Measurements from ENCODE around the gene NAB2.

DNA sequence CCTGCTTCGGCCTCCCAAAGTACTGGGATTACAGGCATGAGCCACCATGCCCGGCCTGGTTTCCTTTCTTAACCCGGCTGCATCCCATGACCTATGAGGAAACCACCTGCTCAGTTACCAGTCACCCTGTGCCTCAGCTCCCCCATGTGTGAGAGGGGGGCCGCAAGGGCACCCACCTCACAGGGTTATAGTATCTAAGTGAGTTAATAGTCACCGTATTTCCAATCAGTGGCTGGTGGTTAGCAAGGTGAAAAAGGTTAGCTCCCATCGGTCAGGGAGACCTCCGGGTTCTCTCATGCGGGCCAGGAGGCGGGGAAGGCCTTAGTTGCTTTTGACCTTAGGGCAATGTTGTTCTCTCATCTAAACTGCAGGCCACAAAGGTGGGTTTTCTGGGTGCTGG, 46.0 kb downstream of the NAB2 start:
- TF ChIP-seq, protein P1, sequence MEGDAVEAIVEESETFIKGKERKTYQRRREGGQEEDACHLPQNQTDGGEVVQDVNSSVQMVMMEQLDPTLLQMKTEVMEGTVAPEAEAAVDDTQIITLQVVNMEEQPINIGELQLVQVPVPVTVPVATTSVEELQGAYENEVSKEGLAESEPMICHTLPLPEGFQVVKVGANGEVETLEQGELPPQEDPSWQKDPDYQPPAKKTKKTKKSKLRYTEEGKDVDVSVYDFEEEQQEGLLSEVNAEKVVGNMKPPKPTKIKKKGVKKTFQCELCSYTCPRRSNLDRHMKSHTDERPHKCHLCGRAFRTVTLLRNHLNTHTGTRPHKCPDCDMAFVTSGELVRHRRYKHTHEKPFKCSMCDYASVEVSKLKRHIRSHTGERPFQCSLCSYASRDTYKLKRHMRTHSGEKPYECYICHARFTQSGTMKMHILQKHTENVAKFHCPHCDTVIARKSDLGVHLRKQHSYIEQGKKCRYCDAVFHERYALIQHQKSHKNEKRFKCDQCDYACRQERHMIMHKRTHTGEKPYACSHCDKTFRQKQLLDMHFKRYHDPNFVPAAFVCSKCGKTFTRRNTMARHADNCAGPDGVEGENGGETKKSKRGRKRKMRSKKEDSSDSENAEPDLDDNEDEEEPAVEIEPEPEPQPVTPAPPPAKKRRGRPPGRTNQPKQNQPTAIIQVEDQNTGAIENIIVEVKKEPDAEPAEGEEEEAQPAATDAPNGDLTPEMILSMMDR (IDR thresholded peaks at IDR 0.05) = no peak
- no peak for TF ChIP-seq POLR2AphosphoS5 (IDR thresholded peaks at IDR 0.05; ENCODE audit: insufficient read depth in 1 of 2, low read depth in 1 of 2)
- TF ChIP-seq POLR2A (IDR thresholded peaks at IDR 0.05) = no peak

Data from vagina (tissue), 2 donors.